AG09309 (cell line): Measurements from ENCODE around the gene BCAS1.
A peak's percentile ranks its signal among the peaks of the same experiment; 100 is the strongest.

Experiments used
- DNase-seq: peaks from one replicate; pipeline ENCODE4 v3.0.0-alpha.2; 2010; ENCODE audit warnings: low read depth
- H3K4me3 ChIP-seq: 2 replicates; pipeline ENCODE4 v1.5.1; 2011; ENCODE audit warnings: mild to moderate bottlenecking, low read depth, low read length, moderate library complexity; ENCODE audit not compliant: control insufficient read depth
- CTCF ChIP-seq: IDR thresholded peaks from 2 replicates; pipeline ENCODE4 v1.5.1; 2011; ENCODE audit warnings: mild to moderate bottlenecking, low read depth, low read length, inconsistent platforms; ENCODE audit not compliant: insufficient read depth, control insufficient read depth; ENCODE audit errors: missing control alignments

BCAS1 gene

GRCh38 chr20:54026295-54027064 lies 43.9 kb downstream of the BCAS1 start:
- H3K4me3 ChIP-seq = no peak overlapping the region
- no peak for DNase-seq
- no peak for TF ChIP-seq CTCF

- no peak overlapping the region for H3K4me3 ChIP-seq
- peak; percentile 67 for DNase-seq
- TF ChIP-seq CTCF = no peak
Measured at GRCh38 chr20:54025251-54025771, 45.1 kb downstream of the BCAS1 start.

- DNase-seq = no peak
- no peak for TF ChIP-seq CTCF
- no peak overlapping the region for H3K4me3 ChIP-seq
Measured at GRCh38 chr20:54023406-54023805, 47.0 kb downstream of the BCAS1 start.

- no peak overlapping the region for H3K4me3 ChIP-seq
- no peak for TF ChIP-seq CTCF
- no peak for DNase-seq
Measured at GRCh38 chr20:54021446-54022235, 48.8 kb downstream of the BCAS1 start.

- H3K4me3 ChIP-seq = no peak overlapping the region
- DNase-seq = no peak
- no peak for TF ChIP-seq CTCF
Measured at GRCh38 chr20:54020868-54021267, 49.5 kb downstream of the BCAS1 start.

- H3K4me3 ChIP-seq = no peak overlapping the region
- no peak for DNase-seq
- TF ChIP-seq CTCF = no peak
Measured at GRCh38 chr20:54020348-54020747, 50.0 kb downstream of the BCAS1 start.
